Rectal smooth muscle tissue (tissue), 1 donor: ENCODE measurements around the gene RHOBTB1.

Experiments used
- H3K27ac ChIP-seq: one replicate; pipeline ENCODE4 v1.7.0; 2013; ENCODE audit warnings: low read depth, low read length, inconsistent platforms
- H3K27me3 ChIP-seq: one replicate; pipeline ENCODE4 v1.7.0; 2013; ENCODE audit warnings: low read length; ENCODE audit not compliant: control insufficient read depth, insufficient read depth
- H3K36me3 ChIP-seq: one replicate; pipeline ENCODE4 v1.7.0; 2013; ENCODE audit warnings: low read length; ENCODE audit not compliant: control insufficient read depth, insufficient read depth
- H3K4me1 ChIP-seq: one replicate; pipeline ENCODE4 v1.7.0; 2013; ENCODE audit warnings: low read length; ENCODE audit not compliant: control insufficient read depth, insufficient read depth
- H3K4me3 ChIP-seq: one replicate; pipeline ENCODE4 v1.7.0; 2013; ENCODE audit warnings: low read length
- H3K9ac ChIP-seq: one replicate; pipeline ENCODE4 v1.7.0; 2013; ENCODE audit warnings: low read length

RHOBTB1 gene

DNA sequence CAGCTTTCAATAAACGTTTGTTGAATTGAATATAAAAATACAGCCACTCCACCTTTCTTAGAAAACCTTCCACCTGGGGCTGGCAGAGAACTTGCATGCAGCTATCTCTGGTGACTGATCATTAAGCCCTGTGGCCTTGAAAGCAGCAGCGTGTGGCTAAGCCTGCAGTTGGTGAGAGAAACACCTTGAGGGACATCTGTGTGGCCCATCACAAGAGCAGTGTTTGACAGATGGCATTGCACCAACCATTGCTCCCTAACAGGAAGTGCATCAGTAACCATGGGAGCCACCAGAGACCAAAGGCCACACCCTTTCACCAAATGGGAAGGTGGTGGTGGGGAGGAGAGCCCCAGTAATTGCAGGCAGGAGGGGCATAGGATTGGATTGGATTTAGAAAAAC, 22.4 kb downstream of the RHOBTB1 start:
- Histone ChIP-seq H3K27me3 (no peaks in the 10 kb centered on the region), H3K9ac (no peak overlapping the region), H3K4me3 (peak overlapping the region; percentile 22), H3K36me3 (peaks cover 2% of the 10 kb centered on the region), H3K27ac (no peak overlapping the region), H3K4me1 (no peaks in the 10 kb centered on the region)

GRCh38 chr10:60920479-60920878, 23.5 kb downstream of the RHOBTB1 start:
- no peaks in the 10 kb centered on the region for H3K4me1 ChIP-seq
- no peak overlapping the region for H3K27ac ChIP-seq
- no peak overlapping the region for H3K4me3 ChIP-seq
- no peak overlapping the region for H3K9ac ChIP-seq
- peaks cover 2% of the 10 kb centered on the region for H3K36me3 ChIP-seq
- no peaks in the 10 kb centered on the region for H3K27me3 ChIP-seq

- no peak overlapping the region for H3K4me3 ChIP-seq
- H3K36me3 ChIP-seq, result no peaks in the 10 kb centered on the region
- H3K27ac ChIP-seq, result no peak overlapping the region
- peaks cover 2% of the 10 kb centered on the region for H3K4me1 ChIP-seq
- H3K9ac ChIP-seq, result no peak overlapping the region
- no peaks in the 10 kb centered on the region for H3K27me3 ChIP-seq
Measured at GRCh38 chr10:60919551-60919950, 24.4 kb downstream of the RHOBTB1 start.

- H3K27ac ChIP-seq, result no peak overlapping the region
- H3K4me1 ChIP-seq, result peaks cover 7% of the 10 kb centered on the region
- H3K9ac ChIP-seq, result no peak overlapping the region
- H3K36me3 ChIP-seq, result no peaks in the 10 kb centered on the region
- no peaks in the 10 kb centered on the region for H3K27me3 ChIP-seq
- no peak overlapping the region for H3K4me3 ChIP-seq
Measured at GRCh38 chr10:60917331-60918280, 26.4 kb downstream of the RHOBTB1 start.

- H3K9ac ChIP-seq, result no peak overlapping the region
- H3K36me3 ChIP-seq, result no peaks in the 10 kb centered on the region
- H3K27me3 ChIP-seq, result no peaks in the 10 kb centered on the region
- peaks cover 7% of the 10 kb centered on the region for H3K4me1 ChIP-seq
- H3K4me3 ChIP-seq, result no peak overlapping the region
- H3K27ac ChIP-seq, result no peak overlapping the region
Measured at GRCh38 chr10:60916025-60916424, 28.0 kb downstream of the RHOBTB1 start.

GRCh38 chr10:60914690-60915141, 29.3 kb downstream of the RHOBTB1 start:
- Histone ChIP-seq H3K9ac (no peak overlapping the region), H3K4me3 (no peak overlapping the region), H3K4me1 (peaks cover 11% of the 10 kb centered on the region), H3K36me3 (no peaks in the 10 kb centered on the region), H3K27ac (no peak overlapping the region), H3K27me3 (no peaks in the 10 kb centered on the region)

DNA sequence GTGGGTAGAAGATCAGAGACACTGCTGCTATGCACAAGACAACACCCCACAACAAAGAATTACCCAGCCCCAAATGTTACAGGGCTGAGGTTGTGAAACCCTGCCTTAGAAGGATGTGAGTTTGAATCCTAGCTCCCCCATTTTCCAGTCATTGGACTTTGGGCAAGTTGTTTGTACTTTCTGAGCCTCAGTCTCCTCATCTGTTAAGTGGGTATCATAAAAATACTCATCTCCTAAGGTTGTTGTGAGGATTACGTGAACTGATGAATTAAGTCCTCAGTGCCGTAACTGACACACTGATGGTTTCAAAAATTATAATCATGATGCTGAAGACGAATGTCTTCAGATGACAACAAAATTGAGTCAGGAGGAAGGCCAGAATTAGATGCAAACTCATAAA, 30.3 kb downstream of the RHOBTB1 start:
- Histone ChIP-seq H3K27ac (peak overlapping the region; percentile 2), H3K4me3 (no peak overlapping the region), H3K4me1 (peaks cover 16% of the 10 kb centered on the region), H3K9ac (no peak overlapping the region), H3K27me3 (no peaks in the 10 kb centered on the region), H3K36me3 (no peaks in the 10 kb centered on the region)

DNA sequence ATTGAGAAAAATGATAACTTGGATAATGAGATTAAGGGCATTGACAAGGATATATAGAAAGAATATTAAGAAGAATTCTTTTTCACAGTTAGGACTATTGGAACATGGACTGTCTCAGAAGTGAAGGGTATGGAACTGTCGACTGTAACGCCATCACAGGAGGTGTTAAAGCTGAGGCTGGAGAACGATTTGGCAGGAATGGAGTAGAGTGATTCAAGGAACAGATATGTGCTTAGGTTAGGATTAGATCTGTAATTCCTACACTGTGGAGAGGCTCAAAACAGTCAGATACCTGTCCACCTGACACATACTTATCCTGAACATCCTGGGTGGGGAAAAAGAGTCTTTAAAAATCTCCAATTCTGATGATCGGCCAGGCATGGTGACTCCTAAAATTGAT, 30.9 kb downstream of the RHOBTB1 start:
- Histone ChIP-seq H3K4me1 (peaks cover 20% of the 10 kb centered on the region), H3K9ac (no peak overlapping the region), H3K27ac (no peak overlapping the region), H3K36me3 (no peaks in the 10 kb centered on the region), H3K27me3 (no peaks in the 10 kb centered on the region), H3K4me3 (no peak overlapping the region)

DNA sequence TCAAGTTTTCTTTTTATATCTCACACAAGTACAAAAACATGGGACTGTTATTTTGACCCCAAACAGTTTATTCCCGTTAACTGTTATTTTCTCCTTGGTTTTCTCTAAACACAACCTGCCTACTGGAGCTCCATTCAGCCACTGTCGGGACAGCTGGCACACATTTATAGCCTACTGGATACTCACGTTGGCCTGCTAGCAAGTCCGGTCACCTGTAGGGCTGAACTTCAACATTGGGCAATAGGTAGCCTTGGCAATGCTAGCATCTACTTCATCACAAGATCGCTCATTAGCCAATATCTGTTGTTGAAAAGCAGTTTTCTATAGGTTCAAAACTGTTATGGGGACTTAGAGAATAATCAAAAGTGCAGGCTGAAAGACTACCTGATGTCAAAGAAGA, 32.3 kb downstream of the RHOBTB1 start:
- H3K27ac ChIP-seq, result no peak overlapping the region

DNA sequence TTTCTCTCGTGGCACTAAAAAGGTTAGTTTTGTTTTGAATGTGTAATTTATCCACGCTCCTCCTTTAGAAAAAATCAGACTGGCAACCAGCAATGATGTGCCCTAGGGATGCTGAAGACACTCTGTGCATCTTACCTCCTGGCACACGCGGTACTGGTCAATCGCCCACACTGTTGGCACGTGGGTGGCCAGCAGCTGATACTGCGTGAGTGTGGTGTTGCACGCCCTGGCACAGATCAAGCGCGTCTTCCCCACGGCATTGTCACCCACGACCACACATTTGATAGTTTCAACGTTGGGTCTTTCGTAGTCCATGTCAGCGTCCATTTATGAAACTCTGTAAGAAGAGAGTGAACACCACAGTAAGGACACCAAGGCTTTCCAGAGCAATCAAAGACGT, 32.8 kb downstream of the RHOBTB1 start:
- Histone ChIP-seq H3K4me3 (no peak overlapping the region), H3K27ac (no peak overlapping the region), H3K9ac (no peak overlapping the region), H3K36me3 (no peaks in the 10 kb centered on the region), H3K27me3 (no peaks in the 10 kb centered on the region), H3K4me1 (peaks cover 32% of the 10 kb centered on the region)

More for the DNA sequence above, 32.3 kb downstream of the RHOBTB1 start:
- Histone ChIP-seq H3K4me3 (no peak overlapping the region), H3K9ac (no peak overlapping the region), H3K27me3 (no peaks in the 10 kb centered on the region), H3K4me1 (peaks cover 27% of the 10 kb centered on the region), H3K36me3 (no peaks in the 10 kb centered on the region)

DNA sequence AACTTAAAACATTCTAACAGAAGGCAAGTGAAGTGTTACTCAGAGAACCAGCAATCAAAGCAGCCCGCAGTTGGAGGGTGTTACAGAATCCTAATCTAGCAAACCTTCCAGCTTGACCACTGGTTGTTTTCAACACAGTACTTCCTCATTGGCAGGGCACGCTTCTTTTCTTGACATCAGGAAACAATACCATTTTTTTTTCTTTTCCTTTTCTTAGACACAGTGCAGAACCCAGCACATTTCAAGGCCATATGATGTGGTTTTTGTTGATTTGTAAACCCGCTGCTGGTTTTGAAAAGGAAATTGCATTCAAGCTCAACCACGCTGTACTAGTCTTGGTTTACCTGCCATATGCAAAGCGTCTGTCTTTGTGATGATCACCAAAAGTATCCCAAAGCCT, 33.4 kb downstream of the RHOBTB1 start:
- H3K27ac ChIP-seq, result no peak overlapping the region
- H3K36me3 ChIP-seq, result no peaks in the 10 kb centered on the region
- H3K27me3 ChIP-seq, result no peaks in the 10 kb centered on the region
- peaks cover 39% of the 10 kb centered on the region for H3K4me1 ChIP-seq
- no peak overlapping the region for H3K4me3 ChIP-seq
- H3K9ac ChIP-seq, result no peak overlapping the region

GRCh38 chr10:60908896-60909295, 35.1 kb downstream of the RHOBTB1 start:
- Histone ChIP-seq H3K27me3 (no peaks in the 10 kb centered on the region), H3K27ac (peak overlapping the region; percentile 62), H3K4me3 (no peak overlapping the region), H3K4me1 (peaks cover 36% of the 10 kb centered on the region), H3K9ac (no peak overlapping the region), H3K36me3 (no peaks in the 10 kb centered on the region)

DNA sequence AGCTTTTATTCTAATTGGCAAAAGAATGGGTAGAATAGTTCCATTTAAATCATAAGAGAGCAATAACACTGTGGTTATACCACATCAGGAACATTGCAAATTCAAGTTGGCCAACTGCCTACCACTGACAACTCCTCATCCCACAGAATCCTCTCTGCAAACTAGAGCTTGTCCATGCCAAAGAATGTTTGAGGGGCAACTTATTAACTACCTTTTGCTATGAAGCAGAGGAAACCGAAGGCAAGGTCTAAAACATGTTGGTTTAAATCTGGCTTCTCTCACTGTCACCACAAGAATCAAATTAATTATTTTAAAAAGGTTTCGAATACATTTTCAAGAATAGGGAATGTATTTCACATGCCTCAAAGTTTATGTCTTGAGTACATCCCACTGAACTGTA, 36.0 kb downstream of the RHOBTB1 start:
- Histone ChIP-seq H3K36me3 (no peaks in the 10 kb centered on the region), H3K4me1 (peaks cover 33% of the 10 kb centered on the region)

More for the DNA sequence above, 36.0 kb downstream of the RHOBTB1 start:
- peak overlapping the region; percentile 62 for H3K27ac ChIP-seq
- H3K27me3 ChIP-seq, result no peaks in the 10 kb centered on the region
- H3K9ac ChIP-seq, result no peak overlapping the region
- H3K4me3 ChIP-seq, result no peak overlapping the region
